ENCODE results near the gene ZBTB5. TPM values are rescaled to one million over a fixed set of nuclear protein-coding genes. Genes with fewer than 3 reads are reported as not detected.

ZBTB5 gene, protein sequence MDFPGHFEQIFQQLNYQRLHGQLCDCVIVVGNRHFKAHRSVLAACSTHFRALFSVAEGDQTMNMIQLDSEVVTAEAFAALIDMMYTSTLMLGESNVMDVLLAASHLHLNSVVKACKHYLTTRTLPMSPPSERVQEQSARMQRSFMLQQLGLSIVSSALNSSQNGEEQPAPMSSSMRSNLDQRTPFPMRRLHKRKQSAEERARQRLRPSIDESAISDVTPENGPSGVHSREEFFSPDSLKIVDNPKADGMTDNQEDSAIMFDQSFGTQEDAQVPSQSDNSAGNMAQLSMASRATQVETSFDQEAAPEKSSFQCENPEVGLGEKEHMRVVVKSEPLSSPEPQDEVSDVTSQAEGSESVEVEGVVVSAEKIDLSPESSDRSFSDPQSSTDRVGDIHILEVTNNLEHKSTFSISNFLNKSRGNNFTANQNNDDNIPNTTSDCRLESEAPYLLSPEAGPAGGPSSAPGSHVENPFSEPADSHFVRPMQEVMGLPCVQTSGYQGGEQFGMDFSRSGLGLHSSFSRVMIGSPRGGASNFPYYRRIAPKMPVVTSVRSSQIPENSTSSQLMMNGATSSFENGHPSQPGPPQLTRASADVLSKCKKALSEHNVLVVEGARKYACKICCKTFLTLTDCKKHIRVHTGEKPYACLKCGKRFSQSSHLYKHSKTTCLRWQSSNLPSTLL
- total RNA-seq (2022; extraction: Qiagen RNA extraction), result 5.7 to 7.9 TPM (median 7.0 TPM) in 5 replicates

DNA sequence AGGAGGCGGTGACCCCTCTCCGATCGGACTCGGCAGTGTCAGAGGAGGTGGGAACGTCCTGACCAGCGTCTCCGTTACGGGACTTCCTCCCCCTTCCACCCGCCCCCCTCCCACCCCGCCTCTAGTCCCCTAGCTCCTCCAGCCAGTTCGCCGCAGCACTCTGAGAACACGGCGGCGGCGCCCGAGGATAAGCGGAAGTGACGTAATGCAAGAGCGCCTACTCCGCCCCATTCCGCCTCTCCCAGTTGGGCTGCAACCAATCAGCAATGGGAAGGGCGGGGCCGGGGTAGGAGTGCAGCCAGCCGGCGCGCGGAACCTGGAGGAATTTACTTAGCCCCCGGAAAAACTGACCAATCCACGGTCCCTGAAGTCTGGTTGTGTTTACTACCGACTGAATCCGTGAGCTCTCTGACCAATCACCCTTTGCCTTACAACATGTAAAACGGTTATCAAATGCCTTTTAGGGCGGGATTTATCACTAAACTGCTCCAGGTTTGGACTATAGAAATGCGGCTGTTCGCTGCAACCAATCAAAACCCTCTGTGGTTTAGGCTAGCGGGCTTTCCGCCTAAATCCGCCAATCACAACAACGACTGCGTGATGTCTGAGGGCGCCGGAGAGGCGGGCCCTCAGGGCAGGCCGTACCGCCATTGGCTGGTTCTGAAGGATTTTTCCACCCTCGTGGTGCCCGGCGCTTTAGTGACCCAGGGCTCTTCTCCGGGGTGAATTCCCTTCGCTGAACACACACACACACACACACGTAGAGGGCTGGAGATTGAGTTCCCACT is at the start of gene ZBTB5:
TSS of gene ZBTB5 (minus strand) at position 202 of the 788 bp plus-strand sequence. CDS start 22,899 bp downstream, outside the sequence.

DNA sequence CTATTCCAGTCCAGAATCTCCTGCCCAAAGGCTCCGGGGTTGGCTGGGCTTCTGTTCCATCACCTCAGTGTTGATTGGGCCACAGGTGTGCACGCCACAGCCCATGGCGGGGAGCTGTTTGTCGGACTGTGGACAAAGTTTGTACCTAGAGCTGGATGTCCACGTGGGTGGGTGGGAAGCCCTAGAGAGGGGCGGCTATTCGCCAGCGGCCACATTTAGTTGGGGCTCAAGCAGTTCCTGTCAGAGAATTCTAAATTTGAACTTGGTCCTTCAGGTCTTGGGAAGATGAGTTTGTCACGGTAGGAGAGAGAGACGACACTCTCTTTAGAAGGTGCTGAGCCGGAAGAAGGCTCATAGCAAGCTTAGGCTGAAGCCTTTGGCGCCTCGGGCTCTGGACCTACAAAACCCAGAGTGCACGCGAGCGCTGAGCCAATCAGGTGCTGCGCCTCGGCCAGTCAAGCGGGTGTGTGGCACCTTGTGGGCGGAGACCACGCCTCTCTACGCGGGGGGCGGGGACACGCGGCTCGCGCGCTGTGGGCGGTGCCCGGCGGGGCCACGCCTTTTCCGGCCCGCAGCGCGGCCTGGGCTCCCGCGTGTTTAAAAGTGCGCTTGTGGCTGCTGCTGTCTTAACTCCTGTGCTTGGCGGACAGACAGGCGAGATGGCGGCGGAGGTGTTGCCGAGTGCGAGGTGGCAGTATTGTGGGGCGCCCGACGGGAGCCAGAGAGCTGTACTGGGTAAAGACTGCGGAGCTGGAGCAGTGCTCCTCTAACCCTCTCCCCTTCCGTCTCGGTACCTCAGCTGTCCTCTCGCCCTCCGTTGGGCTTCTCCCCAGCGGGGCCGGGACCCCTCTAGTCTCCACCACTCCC is 20.4 kb upstream of the ZBTB5 start, which contains the start of gene POLR1E:
TSS of gene POLR1E (plus strand) at position 560 of the 867 bp plus-strand sequence. CDS start at position 660, 100 bp downstream.

DNA sequence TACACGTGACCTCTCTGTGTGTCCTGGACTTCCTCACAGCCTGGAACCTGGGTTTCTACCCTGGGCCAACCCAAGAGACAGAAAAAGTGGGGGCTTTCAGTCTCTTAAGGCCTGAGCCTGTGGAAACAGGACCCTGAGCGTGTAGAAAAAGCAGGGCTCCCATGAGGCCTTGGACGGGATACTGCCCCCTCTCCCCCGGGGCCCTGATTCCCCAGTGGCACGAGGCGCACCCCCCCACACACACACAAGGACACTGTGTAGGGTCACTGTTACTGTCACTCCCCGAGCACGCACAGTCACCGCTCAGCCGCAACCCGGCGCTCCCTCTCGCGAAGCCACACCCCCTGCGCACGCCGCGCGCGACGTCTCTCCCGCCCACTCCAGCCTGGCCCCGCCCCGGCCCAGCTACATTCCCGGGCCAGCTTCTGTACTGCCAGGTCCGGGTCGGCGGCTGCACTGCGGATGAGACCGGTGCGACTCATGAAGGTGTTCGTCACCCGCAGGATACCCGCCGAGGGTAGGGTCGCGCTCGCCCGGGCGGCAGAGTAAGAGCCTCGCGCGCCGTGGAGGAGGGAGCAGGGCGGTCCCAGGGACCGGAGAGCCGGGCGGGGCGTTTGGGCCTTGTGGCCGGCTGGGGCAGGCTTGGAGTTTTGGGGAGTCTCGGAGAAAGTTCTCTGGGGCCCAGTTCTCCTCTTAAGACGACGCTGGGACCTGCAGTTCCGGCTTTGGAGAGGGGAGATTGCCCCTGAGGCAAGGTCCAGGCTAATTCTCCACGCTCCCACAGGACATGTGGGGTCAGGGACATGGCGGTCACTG is 42.8 kb downstream of the ZBTB5 start, which contains the start of gene GRHPR:
TSS of gene GRHPR (plus strand) at position 408 of the 816 bp plus-strand sequence. CDS start at position 463, 55 bp downstream.

Other genes starting within 250 kb of the ZBTB5 start
- 145 to 189 TPM (median 178 TPM) in 5 replicates for gene GRHPR, start 42.8 kb downstream of the ZBTB5 start, total RNA-seq (2022; extraction: Qiagen RNA extraction)
- 34.9 to 41.6 TPM (median 37.0 TPM) in 5 replicates for gene POLR1E, start 20.5 kb upstream of the ZBTB5 start, total RNA-seq (2022; extraction: Qiagen RNA extraction)
- 6.0 to 8.0 TPM (median 7.2 TPM) in 5 replicates for gene FBXO10, start 110.9 kb upstream of the ZBTB5 start, total RNA-seq (2022; extraction: Qiagen RNA extraction)
- gene TOMM5, start 127.1 kb upstream of the ZBTB5 start, total RNA-seq (2022; extraction: Qiagen RNA extraction), result 301 to 345 TPM (median 322 TPM) in 5 replicates
- gene FRMPD1, start 185.5 kb upstream of the ZBTB5 start, total RNA-seq (2022; extraction: Qiagen RNA extraction), result 0.03 to 0.07 TPM (median 0.06 TPM) in 5 replicates

Data from A549 treated with dexamethasone at 1 μM for 4 hours (cell line).